ENCODE measurements around the gene AHCY.
A peak's percentile ranks its signal among the peaks of the same experiment; 100 is the strongest.
"Not testable (repeated sequence)": the region's sequence is repeated elsewhere in the genome, so short reads cannot be mapped to it uniquely, and the experiment has no call there.

AHCY gene

GRCh38 chr20:34322267-34323105 lies 19.3 kb upstream of the AHCY start:
- DNase-seq (ENCODE audit: low spot score), result no peak

- DNase-seq (ENCODE audit: low spot score), result no peak
Observed at GRCh38 chr20:34320861-34321260, 17.7 kb upstream of the AHCY start.

GRCh38 chr20:34318609-34319443 lies 15.7 kb upstream of the AHCY start:
- no peak for DNase-seq (ENCODE audit: low spot score)

- no peak for DNase-seq (ENCODE audit: low spot score)
Observed at GRCh38 chr20:34316196-34316814, 13.2 kb upstream of the AHCY start.

- no peak for DNase-seq (ENCODE audit: low spot score)
Observed at GRCh38 chr20:34315236-34315635, 12.1 kb upstream of the AHCY start.

DNA sequence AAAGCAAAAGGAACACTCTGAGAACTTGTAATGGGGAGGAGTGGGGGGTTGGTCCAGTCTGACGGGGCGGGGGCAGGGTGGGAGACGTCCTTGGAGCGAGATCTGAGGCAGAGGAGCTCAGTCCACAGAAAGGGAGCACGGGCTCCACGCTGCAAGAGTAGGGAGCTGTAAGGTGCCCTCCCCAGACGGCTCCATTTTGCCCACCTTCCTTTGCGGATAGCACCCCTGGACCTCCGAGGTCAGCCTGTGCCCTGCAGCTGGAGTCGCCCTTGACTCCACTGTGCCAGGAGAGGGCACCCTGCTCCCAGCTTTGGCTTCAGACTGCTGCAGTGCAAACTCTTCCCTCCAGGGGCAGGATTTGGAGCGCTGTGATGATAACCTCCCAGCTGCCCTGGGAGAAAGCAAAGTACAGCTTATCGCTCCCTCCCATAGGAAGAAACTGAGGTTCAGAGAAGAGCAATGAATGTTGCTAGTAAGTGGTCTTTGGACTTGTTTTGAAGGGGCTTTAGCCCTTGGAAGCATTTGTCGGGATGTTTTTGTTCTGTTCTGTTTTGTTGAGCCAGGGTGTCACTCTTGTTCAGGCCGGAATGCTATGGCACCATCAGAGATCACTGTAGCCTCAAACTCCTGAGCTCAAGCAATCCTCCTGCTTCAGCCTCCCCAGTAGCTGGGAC lies 9.5 kb upstream of the AHCY start:
- DNase-seq (ENCODE audit: low spot score), result peak; percentile 91

GRCh38 chr20:34312024-34312460 lies 8.9 kb upstream of the AHCY start:
- DNase-seq (ENCODE audit: low spot score), result no peak

DNA sequence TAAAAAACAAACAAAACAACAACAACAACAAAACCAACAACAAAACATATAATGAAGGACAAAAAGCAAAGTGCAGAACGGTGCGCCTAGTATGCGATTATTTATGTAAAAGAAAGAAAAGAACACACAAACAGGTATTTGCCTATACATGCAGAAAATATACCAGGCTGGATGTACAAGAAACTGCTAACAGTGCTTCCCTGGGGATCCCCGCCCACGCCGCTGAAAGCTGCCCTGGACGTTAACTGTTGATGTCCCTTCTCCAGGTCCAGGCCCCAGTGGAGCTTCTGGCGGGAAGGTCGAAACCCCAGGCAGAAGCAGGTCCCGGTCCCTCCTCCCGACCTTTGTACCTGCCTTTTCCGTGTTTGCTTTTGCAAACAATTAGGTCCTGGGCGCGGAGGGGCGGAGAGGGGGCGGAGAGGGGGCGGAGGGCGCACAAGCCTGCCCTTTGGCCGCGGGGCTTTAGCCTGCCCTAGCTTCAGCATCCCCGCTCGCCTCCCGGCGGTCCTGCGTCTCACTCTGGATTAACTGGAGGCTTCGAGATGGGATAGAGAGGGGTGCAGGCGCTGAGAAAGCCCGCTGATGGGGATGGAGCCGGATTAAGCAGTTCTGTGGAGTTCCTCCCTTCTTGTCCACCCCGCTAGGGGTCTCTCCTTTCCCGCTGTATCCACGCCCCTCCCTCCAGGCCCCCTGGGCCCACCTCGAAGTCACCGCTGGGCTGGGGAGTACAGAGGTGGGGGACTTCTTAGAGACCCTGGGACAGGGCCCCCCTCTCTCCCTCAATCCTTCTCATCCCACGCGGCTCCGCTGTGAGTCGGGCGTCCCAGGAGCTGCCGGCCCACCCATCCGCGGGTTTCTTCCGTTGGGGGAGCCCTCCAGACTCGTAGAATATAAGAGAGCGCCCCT lies 8.2 kb upstream of the AHCY start:
- no peak for DNase-seq (ENCODE audit: low spot score)

DNA sequence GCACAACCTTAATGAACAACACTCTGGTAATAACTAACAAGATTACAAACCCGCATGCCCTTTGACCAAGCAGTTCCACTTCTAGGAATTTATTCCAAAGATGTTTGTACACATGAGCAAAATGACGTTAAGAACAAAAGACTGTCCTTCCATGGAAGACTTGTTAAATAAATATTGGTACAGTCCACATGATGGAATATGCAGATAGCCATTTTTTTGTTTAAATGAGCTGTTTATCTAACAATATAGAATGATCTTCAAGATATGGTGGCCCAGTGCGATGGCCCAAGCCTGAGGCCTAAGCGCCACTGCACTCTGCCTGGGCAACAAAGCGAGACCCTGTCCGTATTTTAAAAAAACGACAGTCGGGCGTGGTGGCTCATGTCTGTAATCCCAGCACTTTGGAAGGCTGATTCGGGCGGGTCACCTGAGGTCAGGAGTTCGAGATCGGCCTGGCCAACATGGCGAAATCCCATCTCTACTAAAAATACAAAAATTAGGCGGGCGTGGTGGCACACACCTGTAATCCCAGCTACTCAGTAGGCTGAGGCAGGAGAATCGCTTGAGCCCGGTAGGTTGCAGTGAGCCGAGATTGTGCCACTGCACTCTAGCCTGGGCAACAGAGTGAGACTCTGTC lies 7.4 kb upstream of the AHCY start:
- DNase-seq (ENCODE audit: low spot score), result no peak

DNA sequence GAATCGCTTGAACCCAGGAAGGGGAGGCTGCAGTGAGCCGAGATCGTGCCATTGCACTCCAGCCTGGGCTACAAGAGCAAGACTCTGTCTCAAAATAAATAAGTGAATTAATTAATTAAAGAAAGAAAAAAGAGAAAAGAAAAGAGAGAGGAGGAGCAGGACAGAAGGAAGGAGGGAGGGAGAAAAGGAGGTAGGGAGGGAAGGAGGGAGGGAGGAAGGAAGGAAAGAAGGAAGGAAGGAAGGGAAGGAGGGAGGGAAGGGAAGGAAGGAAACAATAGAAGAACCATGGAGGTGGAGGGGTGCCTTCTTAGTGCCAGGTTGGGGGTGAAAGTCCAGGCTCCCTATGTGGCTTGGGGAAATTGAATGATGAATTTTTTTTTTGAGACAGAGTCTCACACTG lies 6.5 kb upstream of the AHCY start:
- DNase-seq (ENCODE audit: low spot score), result no peak

DNA sequence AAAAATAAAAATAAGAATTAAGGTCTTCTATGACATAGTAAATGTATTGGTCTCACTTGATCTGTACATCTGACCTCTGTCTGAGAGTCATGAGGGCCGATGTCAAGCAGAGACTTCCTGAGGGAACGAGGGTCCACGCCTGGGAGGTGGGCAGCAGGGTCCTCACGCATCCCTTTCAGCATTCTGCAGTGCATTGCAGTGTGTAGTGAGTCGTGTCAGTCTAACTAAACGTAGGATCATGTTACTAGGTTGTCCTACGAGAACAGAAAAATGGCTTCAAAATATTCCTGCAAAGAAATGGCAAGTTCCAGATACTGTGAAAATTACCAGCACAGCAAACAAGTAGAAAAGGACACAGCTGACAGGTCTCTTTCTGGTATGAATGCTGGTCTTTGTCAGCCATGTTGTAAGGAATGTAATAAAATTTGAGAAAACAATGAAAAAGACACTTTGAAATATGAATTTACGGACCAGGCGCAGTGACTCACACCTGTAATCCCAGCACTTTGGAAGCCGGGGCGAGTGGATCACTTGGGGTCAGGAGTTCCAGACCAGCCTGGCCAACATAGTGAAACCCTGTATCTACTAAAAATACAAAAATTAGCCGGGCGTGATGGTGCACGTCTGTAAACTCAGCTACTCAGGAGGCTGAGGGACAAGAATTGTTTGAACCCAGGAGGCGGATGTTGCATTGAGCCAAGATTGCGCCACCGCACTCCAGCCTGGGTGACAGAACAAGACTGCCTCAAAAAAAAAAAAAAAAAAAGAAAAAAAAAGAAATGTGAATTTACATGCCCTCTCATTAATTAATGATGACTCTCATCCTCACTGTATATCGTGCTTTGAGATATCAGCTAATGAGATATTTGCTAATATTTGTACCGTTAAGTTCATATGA lies 2.4 kb upstream of the AHCY start:
- DNase-seq (ENCODE audit: low spot score), result no peak

- DNase-seq (ENCODE audit: low spot score), result no peak
Observed at GRCh38 chr20:34302312-34302722, 838 bp downstream of the AHCY start.

GRCh38 chr20:34301587-34302311 lies 1.4 kb downstream of the AHCY start:
- DNase-seq (ENCODE audit: low spot score), result no peak

DNA sequence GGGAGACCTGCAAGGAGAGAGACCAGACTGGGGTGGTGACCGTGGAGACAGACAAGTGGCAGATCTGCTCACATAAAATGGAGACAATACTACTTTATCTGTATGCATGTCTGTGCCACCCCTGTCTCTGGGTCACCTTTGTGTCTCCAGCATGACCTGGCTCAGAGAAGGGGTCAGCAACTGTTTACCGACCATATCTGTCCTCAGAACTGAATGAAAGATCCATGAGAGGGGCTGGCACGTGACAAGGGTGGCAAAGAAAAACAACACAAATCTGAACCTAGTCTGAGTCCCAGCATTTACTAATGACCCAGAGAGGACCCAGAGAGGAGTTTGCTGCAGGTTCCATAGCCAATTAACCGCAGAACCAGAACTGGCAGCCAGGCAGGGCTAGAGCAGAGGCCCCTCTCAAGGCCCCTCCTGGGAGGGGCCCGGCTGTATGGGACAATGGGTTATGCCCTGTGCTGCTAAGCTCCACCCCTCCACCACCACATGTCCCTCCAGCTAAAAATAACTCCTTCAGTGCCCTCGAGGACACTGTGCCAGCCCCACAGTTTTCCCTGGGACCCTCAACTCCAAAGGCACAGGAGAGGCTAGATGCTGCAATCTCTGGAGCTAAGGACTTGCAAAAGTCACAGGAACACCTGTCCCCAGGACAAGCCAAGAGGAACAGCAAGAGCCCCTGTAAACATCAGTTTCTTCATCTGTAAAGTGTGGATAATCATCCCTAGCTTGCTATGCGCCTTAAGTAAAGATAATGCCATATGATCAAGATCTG lies 2.2 kb downstream of the AHCY start:
- DNase-seq (ENCODE audit: low spot score), result no peak

- no peak for DNase-seq (ENCODE audit: low spot score)
Observed at GRCh38 chr20:34300256-34300806, 2.8 kb downstream of the AHCY start.

DNA sequence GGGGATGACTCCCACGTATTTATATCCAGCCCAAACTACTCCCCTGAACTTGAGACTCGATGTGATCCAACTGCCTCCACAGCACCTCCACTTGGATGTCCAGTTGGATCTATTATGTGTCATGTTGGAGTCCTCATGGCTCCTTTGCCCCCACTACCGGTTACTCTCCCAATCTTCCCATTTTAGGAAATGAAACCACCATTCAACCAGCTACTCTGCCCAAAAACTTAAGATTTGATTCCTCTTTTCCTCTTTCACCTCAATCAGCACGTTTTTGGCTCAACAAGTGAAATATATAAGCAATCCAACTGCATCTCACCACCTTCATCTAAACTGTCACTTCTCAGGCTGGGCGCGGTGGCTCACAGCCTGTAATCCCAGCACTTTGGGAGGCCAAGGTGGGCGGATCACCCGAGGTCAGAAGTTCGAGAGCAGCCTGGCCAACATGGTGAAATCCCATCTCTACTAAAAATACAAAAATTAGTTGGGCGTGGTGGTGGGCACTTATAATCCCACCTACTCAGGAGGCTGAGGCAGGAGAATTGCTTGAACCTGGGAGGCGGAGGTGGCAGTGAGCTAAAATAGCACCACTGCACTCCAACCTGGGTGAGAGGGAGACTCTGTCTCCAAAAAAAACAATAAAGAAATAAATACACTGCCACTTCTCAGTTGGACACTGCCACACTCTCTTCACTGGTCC lies 3.4 kb downstream of the AHCY start:
- DNase-seq (ENCODE audit: low spot score), result no peak

- not testable (repeated sequence) for DNase-seq (ENCODE audit: low spot score)
Observed at GRCh38 chr20:34298294-34298784, 4.8 kb downstream of the AHCY start.

Data from hematopoietic multipotent progenitor cell treated with erythropoietin and hydrocortisone succinate and interleukin-3 and kit ligand, for 17 days (in vitro differentiated cells).